Smooth muscle cell (in vitro differentiated cells): ENCODE results near the gene GALNTL6. TPM values are rescaled to one million over a fixed set of nuclear protein-coding genes. Genes with fewer than 3 reads are reported as not detected.

ENCODE experiments used
- DNase-seq: peaks from one replicate; lab custom pipeline; 2025; ENCODE audit not compliant: unreplicated experiment; lab: John Stamatoyannopoulos, UW
- H2AFZ ChIP-seq: fragments of 200-600 bp; sonication (generic); 2 replicates; pipeline ENCODE4 v1.6.0; 2016; ENCODE audit warnings: antibody characterized with exemption, low read depth, mild to moderate bottlenecking
- H3F3A ChIP-seq: fragments of 200-600 bp; sonication (generic); 2 replicates; pipeline ENCODE4 v1.6.0; 2017; ENCODE audit warnings: antibody characterized with exemption, low read depth
- H3K27ac ChIP-seq: fragments of 200-600 bp; sonication (generic); 2 replicates; pipeline ENCODE4 v1.5.1; 2016; ENCODE audit warnings: low read depth, mild to moderate bottlenecking
- H3K27me3 ChIP-seq: fragments of 200-600 bp; sonication (generic); 2 replicates; pipeline ENCODE4 v1.6.1; 2016; ENCODE audit warnings: low read depth, mild to moderate bottlenecking
- H3K36me3 ChIP-seq: fragments of 200-600 bp; sonication (generic); 2 replicates; pipeline ENCODE4 v1.5.1; 2016; ENCODE audit warnings: low read depth
- H3K4me1 ChIP-seq: fragments of 200-600 bp; sonication (generic); 2 replicates; pipeline ENCODE4 v1.5.1; 2016; ENCODE audit warnings: low read depth
- H3K4me2 ChIP-seq: fragments of 200-600 bp; sonication (generic); 2 replicates; pipeline ENCODE4 v1.6.0; 2016; ENCODE audit warnings: mild to moderate bottlenecking
- H3K4me3 ChIP-seq: fragments of 200-600 bp; sonication (generic); 2 replicates; pipeline ENCODE4 v1.5.1; 2016; ENCODE audit warnings: mild to moderate bottlenecking
- H3K79me2 ChIP-seq: fragments of 200-600 bp; sonication (generic); 2 replicates; pipeline ENCODE4 v1.6.0; 2016; ENCODE audit warnings: low read depth, mild to moderate bottlenecking
- H3K9ac ChIP-seq: fragments of 200-600 bp; sonication (generic); 2 replicates; pipeline ENCODE4 v1.6.0; 2016; ENCODE audit warnings: low read depth
- H3K9me3 ChIP-seq: fragments of 200-600 bp; sonication (generic); replicated peaks from 2 replicates; pipeline ENCODE4 v1.5.1; 2016; ENCODE audit warnings: low read depth
- H4K20me1 ChIP-seq: fragments of 200-600 bp; sonication (generic); 2 replicates; pipeline ENCODE4 v1.6.0; 2016; ENCODE audit warnings: low read depth
- WGBS: methylation state at CpG from one replicate; pipeline ENCODE4 v1.1.7; 2016; ENCODE audit warnings: low lambda C conversion rate; 5-methylcytosine and 5-hydroxymethylcytosine counted together
- polyA plus RNA-seq: library from polyadenylated mRNA; unstranded; fragments of >200 nt; fragmentation: Nextera tagmentation; extraction: Ambion mirVana; gene quantifications from 2 replicates; pipeline ENCODE4 v1.2.1, GENCODE V29; 2016
- total RNA-seq: library from RNA; depleted of rRNA; stranded (reverse); fragments of >200 nt; gene quantifications from 2 replicates; pipeline ENCODE4 v1.2.3, GENCODE V29; 2014
- TF ChIP-seq, protein P1 (sequence below): fragments of 200-600 bp; sonication (generic); IDR thresholded peaks from 2 replicates; pipeline ENCODE4 v1.5.1; 2017; ENCODE audit warnings: borderline replicate concordance, mild to moderate bottlenecking, antibody characterized with exemption; ENCODE audit not compliant: insufficient read depth, poor library complexity, severe bottlenecking

GALNTL6 gene
- total and polyA plus RNA-seq, 2 experiments from 2014 or later, result 0.18 to 1.3 TPM

DNA sequence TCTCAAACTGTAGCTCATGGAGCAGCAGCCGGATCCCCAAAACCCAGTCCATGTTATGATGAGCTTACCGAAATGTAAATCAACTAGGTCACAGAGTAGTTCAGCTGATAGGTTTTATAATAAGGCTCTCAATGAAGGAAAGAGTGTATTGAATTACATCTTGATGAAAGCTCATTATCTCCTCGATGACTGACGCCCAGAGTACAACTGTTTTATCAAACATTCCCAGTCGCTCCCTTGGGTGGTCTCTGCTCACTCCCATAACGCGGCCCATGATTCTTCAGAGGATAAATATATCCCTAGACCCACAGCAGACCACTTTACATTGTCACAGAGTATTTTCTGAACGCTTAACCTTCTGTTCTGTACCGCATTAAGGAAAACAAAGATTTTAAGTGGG is 903.1 kb downstream of the GALNTL6 start:
- Histone ChIP-seq H3K9ac (no peak overlapping the region), H3K27ac (no peak overlapping the region), H3K9me3 (no peaks in the 10 kb centered on the region), H3F3A (no peaks in the 10 kb centered on the region), H3K4me2 (no peak overlapping the region), H4K20me1 (no peaks in the 10 kb centered on the region), H3K4me1 (no peaks in the 10 kb centered on the region), H2AFZ (no peak overlapping the region), H3K79me2 (no peaks in the 10 kb centered on the region), H3K4me3 (no peak overlapping the region), H3K36me3 (no peaks in the 10 kb centered on the region), H3K27me3 (no peaks in the 10 kb centered on the region)
- TF ChIP-seq, protein P1, sequence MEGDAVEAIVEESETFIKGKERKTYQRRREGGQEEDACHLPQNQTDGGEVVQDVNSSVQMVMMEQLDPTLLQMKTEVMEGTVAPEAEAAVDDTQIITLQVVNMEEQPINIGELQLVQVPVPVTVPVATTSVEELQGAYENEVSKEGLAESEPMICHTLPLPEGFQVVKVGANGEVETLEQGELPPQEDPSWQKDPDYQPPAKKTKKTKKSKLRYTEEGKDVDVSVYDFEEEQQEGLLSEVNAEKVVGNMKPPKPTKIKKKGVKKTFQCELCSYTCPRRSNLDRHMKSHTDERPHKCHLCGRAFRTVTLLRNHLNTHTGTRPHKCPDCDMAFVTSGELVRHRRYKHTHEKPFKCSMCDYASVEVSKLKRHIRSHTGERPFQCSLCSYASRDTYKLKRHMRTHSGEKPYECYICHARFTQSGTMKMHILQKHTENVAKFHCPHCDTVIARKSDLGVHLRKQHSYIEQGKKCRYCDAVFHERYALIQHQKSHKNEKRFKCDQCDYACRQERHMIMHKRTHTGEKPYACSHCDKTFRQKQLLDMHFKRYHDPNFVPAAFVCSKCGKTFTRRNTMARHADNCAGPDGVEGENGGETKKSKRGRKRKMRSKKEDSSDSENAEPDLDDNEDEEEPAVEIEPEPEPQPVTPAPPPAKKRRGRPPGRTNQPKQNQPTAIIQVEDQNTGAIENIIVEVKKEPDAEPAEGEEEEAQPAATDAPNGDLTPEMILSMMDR, result no peak
- 71% methylated on average over 9 of the region's 9 CpGs for whole genome bisulfite sequencing
- no peak for DNase-seq

GRCh38 chr4:172721659-172722058 is 908.5 kb downstream of the GALNTL6 start:
- Histone ChIP-seq H3K27me3 (no peaks in the 10 kb centered on the region), H3K4me2 (no peak overlapping the region), H3K4me3 (no peak overlapping the region), H3K9ac (no peak overlapping the region), H3K4me1 (no peaks in the 10 kb centered on the region), H3K9me3 (no peaks in the 10 kb centered on the region), H3K79me2 (no peaks in the 10 kb centered on the region), H3K27ac (no peak overlapping the region), H3K36me3 (no peaks in the 10 kb centered on the region), H2AFZ (no peak overlapping the region), H4K20me1 (no peaks in the 10 kb centered on the region), H3F3A (no peaks in the 10 kb centered on the region)
- WGBS, result 78% methylated on average over 4 of the region's 4 CpGs
- DNase-seq, result no peak
- TF ChIP-seq, protein P1, result no peak

GRCh38 chr4:172725581-172725980 is 912.4 kb downstream of the GALNTL6 start:
- Histone ChIP-seq H3K79me2 (no peaks in the 10 kb centered on the region), H3K4me3 (peak overlapping the region; percentile 7), H3K4me1 (no peaks in the 10 kb centered on the region), H3K27ac (no peak overlapping the region), H3K9ac (no peak overlapping the region), H3K36me3 (no peaks in the 10 kb centered on the region), H4K20me1 (no peaks in the 10 kb centered on the region), H3K9me3 (no peaks in the 10 kb centered on the region), H2AFZ (no peak overlapping the region), H3F3A (no peaks in the 10 kb centered on the region), H3K4me2 (no peak overlapping the region), H3K27me3 (no peaks in the 10 kb centered on the region)
- TF ChIP-seq, protein P1, result no peak
- no peak for DNase-seq
- WGBS, result 70% methylated on average over 3 of the region's 3 CpGs

DNA sequence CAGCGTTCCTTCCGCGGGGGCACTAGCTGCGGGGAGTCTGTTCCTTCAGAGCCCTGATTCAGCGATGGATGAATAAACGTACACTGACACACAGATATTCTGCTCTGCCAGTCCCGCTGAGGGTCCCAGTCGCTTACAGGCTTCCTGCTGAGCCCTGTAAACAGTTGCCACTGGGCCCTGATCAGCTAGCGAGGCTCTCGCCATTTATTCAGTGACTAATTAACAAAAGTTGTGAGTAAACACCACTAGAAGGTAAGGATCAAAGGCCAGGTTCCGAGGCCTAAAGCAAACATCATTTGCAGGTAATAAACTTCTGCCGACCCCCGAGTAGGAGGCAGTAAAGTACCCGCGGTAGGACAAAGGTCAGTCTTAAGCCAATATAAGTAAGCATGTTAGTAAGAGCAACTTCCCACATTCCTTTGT is 912.8 kb downstream of the GALNTL6 start:
- Histone ChIP-seq H3K27ac (no peak overlapping the region), H3K4me1 (no peaks in the 10 kb centered on the region), H3K79me2 (no peaks in the 10 kb centered on the region), H3K27me3 (no peaks in the 10 kb centered on the region), H3K9ac (no peak overlapping the region), H3K36me3 (no peaks in the 10 kb centered on the region), H3F3A (no peaks in the 10 kb centered on the region), H2AFZ (no peak overlapping the region), H4K20me1 (no peaks in the 10 kb centered on the region), H3K4me3 (peak overlapping the region; percentile 7), H3K9me3 (no peaks in the 10 kb centered on the region), H3K4me2 (no peak overlapping the region)
- WGBS, result 54% methylated on average over 15 of the region's 15 CpGs
- TF ChIP-seq, protein P1, result no peak
- no peak for DNase-seq
